ENCODE results near the gene NARS2. TPM values are rescaled to one million over a fixed set of nuclear protein-coding genes. Genes with fewer than 3 reads are reported as not detected.
"Not testable (repeated sequence)": the region's sequence is repeated elsewhere in the genome, so short reads cannot be mapped to it uniquely, and the experiment has no call there.

The NARS2 gene
- total RNA-seq, 1 donor from 2014 or later = 25.5 TPM

DNA sequence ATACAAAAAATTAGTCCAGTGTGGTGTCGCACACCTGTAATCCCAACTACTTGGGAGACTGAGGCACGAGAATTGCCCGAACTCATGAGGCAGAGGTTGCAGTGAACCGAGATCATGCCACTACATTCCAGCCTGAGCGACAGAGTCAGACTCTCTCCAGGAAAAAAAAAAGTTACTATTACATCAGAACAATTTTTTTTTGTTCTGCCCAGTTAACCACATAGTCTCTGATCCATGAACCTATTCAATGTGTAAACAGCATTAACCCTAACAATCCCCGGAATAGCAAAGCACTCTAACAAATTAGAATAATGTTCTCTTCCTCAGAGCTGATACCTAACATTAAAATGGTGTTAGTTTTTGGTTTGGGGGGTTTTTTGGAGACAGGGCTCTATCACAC is 4.6 kb downstream of the NARS2 start:
- H3K27me3 ChIP-seq (ENCODE audit: control insufficient read depth, insufficient read depth, low read length) = no peaks in the 10 kb centered on the region
- TF ChIP-seq, protein P1, sequence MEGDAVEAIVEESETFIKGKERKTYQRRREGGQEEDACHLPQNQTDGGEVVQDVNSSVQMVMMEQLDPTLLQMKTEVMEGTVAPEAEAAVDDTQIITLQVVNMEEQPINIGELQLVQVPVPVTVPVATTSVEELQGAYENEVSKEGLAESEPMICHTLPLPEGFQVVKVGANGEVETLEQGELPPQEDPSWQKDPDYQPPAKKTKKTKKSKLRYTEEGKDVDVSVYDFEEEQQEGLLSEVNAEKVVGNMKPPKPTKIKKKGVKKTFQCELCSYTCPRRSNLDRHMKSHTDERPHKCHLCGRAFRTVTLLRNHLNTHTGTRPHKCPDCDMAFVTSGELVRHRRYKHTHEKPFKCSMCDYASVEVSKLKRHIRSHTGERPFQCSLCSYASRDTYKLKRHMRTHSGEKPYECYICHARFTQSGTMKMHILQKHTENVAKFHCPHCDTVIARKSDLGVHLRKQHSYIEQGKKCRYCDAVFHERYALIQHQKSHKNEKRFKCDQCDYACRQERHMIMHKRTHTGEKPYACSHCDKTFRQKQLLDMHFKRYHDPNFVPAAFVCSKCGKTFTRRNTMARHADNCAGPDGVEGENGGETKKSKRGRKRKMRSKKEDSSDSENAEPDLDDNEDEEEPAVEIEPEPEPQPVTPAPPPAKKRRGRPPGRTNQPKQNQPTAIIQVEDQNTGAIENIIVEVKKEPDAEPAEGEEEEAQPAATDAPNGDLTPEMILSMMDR (IDR thresholded peaks at IDR 0.05; ENCODE audit: insufficient read depth, low read length, poor library complexity, severe bottlenecking) = no peak
- H3K36me3 ChIP-seq (ENCODE audit: control insufficient read depth, insufficient read depth, low read length) = no peaks in the 10 kb centered on the region
- no peak overlapping the region for H3K4me3 ChIP-seq (ENCODE audit: low read depth, low read length)
- DNase-seq (ENCODE audit: low read depth) = no peak

DNA sequence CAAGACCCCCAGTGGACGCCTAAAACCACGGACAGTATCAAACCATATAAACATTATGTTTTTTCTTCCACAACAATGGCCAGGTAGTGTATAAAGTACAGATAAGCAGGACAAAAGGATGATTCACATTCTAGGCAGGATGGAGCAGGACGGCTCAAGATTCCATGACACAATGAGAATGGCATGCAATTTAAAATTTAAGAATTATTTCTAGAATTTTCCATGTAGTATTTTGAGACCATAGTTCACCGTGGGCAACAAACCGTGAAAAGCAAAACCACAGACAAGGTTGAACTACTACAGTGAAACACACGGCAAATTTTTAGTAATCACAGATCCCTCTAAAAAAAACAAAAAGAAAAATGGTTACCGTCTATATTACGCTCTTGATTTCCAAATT is 7.5 kb downstream of the NARS2 start:
- no peaks in the 10 kb centered on the region for H3K36me3 ChIP-seq (ENCODE audit: control insufficient read depth, insufficient read depth, low read length)
- H3K4me3 ChIP-seq (ENCODE audit: low read depth, low read length) = no peak overlapping the region
- no peak for DNase-seq (ENCODE audit: low read depth)
- TF ChIP-seq, protein P1 (IDR thresholded peaks at IDR 0.05; ENCODE audit: insufficient read depth, low read length, poor library complexity, severe bottlenecking) = no peak
- no peaks in the 10 kb centered on the region for H3K27me3 ChIP-seq (ENCODE audit: control insufficient read depth, insufficient read depth, low read length)

DNA sequence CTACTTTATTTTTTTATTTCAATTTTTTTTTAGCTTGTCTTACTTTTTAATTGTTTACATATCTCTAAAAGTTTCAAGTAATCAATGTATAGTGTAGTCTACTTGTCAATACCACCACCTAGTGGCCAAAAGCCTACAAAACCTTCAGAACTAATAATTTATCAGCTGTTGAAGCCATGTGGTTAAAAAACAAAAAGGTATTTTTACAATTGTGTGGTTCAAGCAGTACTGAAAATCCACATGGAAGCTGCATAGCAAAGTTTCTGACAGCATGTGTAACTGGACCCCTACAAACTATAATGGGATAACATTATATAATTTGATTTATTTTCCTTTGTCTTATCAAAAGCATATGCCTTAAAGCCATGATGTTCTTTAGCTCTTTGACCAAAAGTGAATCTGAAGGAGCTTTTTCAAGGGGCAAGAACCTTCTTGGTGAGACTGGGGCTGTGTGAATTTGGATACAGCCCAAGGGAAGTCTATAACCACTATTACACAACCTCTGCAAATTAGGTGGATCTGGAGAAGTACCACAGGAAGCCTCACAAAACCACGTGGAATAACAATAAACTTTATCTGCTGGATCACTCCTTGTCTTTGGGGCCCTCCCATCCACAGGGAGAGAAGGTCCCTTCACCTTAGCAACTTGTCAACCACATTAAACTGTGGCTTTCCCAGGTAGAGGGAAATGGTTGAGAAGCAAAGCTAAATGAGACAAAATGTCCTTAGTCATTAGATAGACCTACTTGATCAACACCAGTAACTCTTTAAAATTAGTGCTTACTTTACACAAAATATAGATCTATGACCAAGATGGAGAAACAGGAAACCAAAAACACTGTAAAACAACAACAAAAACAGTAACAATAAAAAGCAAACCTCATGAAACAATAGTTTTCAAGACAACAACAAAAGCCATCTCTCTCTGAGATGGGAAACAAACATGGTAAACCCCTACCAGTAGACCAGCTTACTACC is 9.9 kb downstream of the NARS2 start:
- H3K27me3 ChIP-seq (ENCODE audit: control insufficient read depth, insufficient read depth, low read length) = no peaks in the 10 kb centered on the region
- H3K36me3 ChIP-seq (ENCODE audit: control insufficient read depth, insufficient read depth, low read length) = no peaks in the 10 kb centered on the region
- DNase-seq (ENCODE audit: low read depth) = no peak
- no peak overlapping the region for H3K4me3 ChIP-seq (ENCODE audit: low read depth, low read length)
- TF ChIP-seq, protein P1 (IDR thresholded peaks at IDR 0.05; ENCODE audit: insufficient read depth, low read length, poor library complexity, severe bottlenecking) = peak; percentile 56

DNA sequence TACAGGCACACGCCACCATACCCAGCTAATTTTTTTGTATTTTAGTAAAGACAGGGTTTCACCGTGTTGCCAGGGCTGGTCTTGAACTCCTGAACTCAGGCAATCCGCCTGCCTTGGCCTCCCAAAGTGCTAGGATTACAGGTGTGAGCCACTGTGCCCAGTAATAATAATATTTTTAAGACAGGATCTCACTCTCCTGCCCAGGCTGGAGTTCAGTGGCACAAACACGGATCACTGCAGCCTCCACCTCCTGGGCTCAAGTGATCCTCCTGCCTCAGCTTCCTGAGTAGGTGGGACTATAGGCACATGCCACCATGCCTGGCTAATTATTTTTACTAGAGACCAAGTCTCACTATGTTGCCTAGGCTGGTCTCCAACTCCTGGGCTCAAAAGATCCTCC is 10.6 kb downstream of the NARS2 start:
- H3K4me3 ChIP-seq (ENCODE audit: low read depth, low read length); DNase-seq (ENCODE audit: low read depth); H3K27me3 ChIP-seq (ENCODE audit: control insufficient read depth, insufficient read depth, low read length); H3K36me3 ChIP-seq (ENCODE audit: control insufficient read depth, insufficient read depth, low read length): not testable (repeated sequence)

DNA sequence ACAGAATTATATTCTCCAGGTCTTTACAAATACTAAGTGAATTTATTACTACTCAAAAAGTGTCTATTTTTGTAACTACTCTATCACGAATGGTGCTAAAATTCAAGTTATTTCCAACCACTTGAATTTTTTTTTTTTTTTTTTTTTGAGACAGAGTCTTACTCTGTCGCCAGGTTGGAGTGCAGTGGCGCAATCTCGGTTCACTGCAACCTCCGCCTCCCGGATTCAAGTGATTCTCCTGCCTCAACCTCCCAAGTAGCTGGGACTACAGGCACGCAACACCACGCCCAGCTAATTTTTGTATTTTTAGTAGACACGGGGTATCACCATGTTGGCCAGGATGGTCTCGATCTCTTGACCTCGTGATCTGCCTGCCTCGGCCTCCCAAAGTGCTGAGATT is 11.6 kb downstream of the NARS2 start:
- H3K36me3 ChIP-seq (ENCODE audit: control insufficient read depth, insufficient read depth, low read length); DNase-seq (ENCODE audit: low read depth); H3K27me3 ChIP-seq (ENCODE audit: control insufficient read depth, insufficient read depth, low read length); H3K4me3 ChIP-seq (ENCODE audit: low read depth, low read length): not testable (repeated sequence)

DNA sequence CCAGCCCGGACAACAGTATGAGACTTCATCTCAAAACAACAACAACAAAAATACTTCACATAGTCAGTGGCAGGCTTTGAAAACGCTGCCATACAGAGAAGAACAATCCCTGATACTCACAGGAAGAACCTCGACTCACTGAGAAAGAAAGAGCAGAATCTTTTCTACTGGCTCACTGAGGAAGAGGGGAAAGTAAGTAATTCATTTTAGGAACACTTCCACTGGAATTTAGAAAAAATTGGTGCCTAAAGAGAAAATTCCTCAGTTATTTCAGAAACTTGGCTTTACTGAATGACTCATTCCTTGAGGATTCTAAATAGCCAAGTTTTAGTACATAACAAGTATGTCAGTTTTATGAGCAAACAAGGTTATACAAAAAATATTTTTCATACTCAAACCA is 12.3 kb downstream of the NARS2 start:
- H3K36me3 ChIP-seq (ENCODE audit: control insufficient read depth, insufficient read depth, low read length) = no peaks in the 10 kb centered on the region
- no peak for DNase-seq (ENCODE audit: low read depth)
- no peak overlapping the region for H3K4me3 ChIP-seq (ENCODE audit: low read depth, low read length)
- TF ChIP-seq, protein P1 (IDR thresholded peaks at IDR 0.05; ENCODE audit: insufficient read depth, low read length, poor library complexity, severe bottlenecking) = no peak
- H3K27me3 ChIP-seq (ENCODE audit: control insufficient read depth, insufficient read depth, low read length) = no peaks in the 10 kb centered on the region

Measured in kidney epithelial cell (primary cell).